ENCODE results near the gene NLRP10.

NLRP10 gene

GRCh38 chr11:7967826-7968225, 2.6 kb upstream of the NLRP10 start:
- Histone ChIP-seq H4K20me1 (ENCODE audit: low read depth, low read length) (no peaks in the 10 kb centered on the region), H2AFZ (ENCODE audit: low read depth, low read length, severe bottlenecking) (no peak overlapping the region), H3K9ac (ENCODE audit: low read length) (no peak overlapping the region), H3F3A (ENCODE audit: insufficient read depth) (no peaks in the 10 kb centered on the region), H3K27ac (ENCODE audit: low read depth, low read length) (no peak overlapping the region), H3K4me3 (ENCODE audit: insufficient read depth, low read length, poor library complexity, severe bottlenecking) (no peak overlapping the region), H3K9me2 (replicated peaks; ENCODE audit: insufficient read depth, low read length) (no peaks in the 10 kb centered on the region), H3K27me3 (ENCODE audit: low read length) (no peaks in the 10 kb centered on the region), H3K36me3 (ENCODE audit: low read length) (no peaks in the 10 kb centered on the region), H3K79me2 (ENCODE audit: insufficient read depth, low read length) (no peaks in the 10 kb centered on the region), H3K4me2 (ENCODE audit: low read depth, low read length, poor library complexity, severe bottlenecking) (no peak overlapping the region), H3K9me3 (ENCODE audit: insufficient read depth, low read length) (no peaks in the 10 kb centered on the region)
- TF ChIP-seq EZH2phosphoT487 (conservative IDR thresholded peaks at IDR 0.05; ENCODE audit: low read length): no peak
- no peak for TF ChIP-seq CTCF (IDR thresholded peaks at IDR 0.05; ENCODE audit: insufficient read depth, low read length, poor library complexity, severe bottlenecking)

DNA sequence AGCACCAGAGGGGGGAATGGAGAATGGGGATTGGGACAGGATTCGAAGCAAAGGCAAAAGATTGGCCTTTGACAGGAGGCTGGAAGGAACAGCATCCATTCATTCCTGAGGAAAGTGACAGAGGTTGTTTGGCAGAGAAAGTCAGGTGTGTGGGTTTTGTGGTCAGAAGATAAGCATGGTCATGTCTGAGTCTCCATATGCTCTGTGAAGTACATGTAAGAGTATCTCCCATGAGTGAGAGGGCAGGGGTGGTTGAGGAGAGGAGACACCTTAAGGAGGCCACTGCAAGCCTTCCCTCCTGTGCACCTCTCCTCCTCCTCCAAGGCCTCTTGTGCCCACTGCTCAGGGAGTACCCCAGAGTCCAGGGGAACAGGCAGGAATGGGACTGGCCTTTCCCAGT, 1.9 kb upstream of the NLRP10 start:
- Histone ChIP-seq H3K9me2 (replicated peaks; ENCODE audit: insufficient read depth, low read length) (no peaks in the 10 kb centered on the region), H3K79me2 (ENCODE audit: insufficient read depth, low read length) (no peaks in the 10 kb centered on the region), H3K27me3 (ENCODE audit: low read length) (no peaks in the 10 kb centered on the region), H3K9ac (ENCODE audit: low read length) (no peak overlapping the region), H3K4me2 (ENCODE audit: low read depth, low read length, poor library complexity, severe bottlenecking) (no peak overlapping the region), H3K9me3 (ENCODE audit: insufficient read depth, low read length) (no peaks in the 10 kb centered on the region), H3K4me3 (ENCODE audit: insufficient read depth, low read length, poor library complexity, severe bottlenecking) (no peak overlapping the region), H3F3A (ENCODE audit: insufficient read depth) (no peaks in the 10 kb centered on the region), H3K27ac (ENCODE audit: low read depth, low read length) (no peak overlapping the region), H3K36me3 (ENCODE audit: low read length) (no peaks in the 10 kb centered on the region), H4K20me1 (ENCODE audit: low read depth, low read length) (no peaks in the 10 kb centered on the region), H2AFZ (ENCODE audit: low read depth, low read length, severe bottlenecking) (no peak overlapping the region)
- TF ChIP-seq EZH2phosphoT487 (conservative IDR thresholded peaks at IDR 0.05; ENCODE audit: low read length) (no peak), CTCF (IDR thresholded peaks at IDR 0.05; ENCODE audit: insufficient read depth, low read length, poor library complexity, severe bottlenecking) (no peak)

GRCh38 chr11:7964873-7965272, 374 bp downstream of the NLRP10 start:
- H3K9me2 ChIP-seq (replicated peaks; ENCODE audit: insufficient read depth, low read length): no peaks in the 10 kb centered on the region
- H3K27ac ChIP-seq (ENCODE audit: low read depth, low read length): no peak overlapping the region
- no peak overlapping the region for H3K4me2 ChIP-seq (ENCODE audit: low read depth, low read length, poor library complexity, severe bottlenecking)
- H4K20me1 ChIP-seq (ENCODE audit: low read depth, low read length): no peaks in the 10 kb centered on the region
- H3K9ac ChIP-seq (ENCODE audit: low read length): no peak overlapping the region
- H3F3A ChIP-seq (ENCODE audit: insufficient read depth): no peaks in the 10 kb centered on the region
- no peaks in the 10 kb centered on the region for H3K36me3 ChIP-seq (ENCODE audit: low read length)
- TF ChIP-seq EZH2phosphoT487 (conservative IDR thresholded peaks at IDR 0.05; ENCODE audit: low read length) (no peak), CTCF (IDR thresholded peaks at IDR 0.05; ENCODE audit: insufficient read depth, low read length, poor library complexity, severe bottlenecking) (no peak)
- H2AFZ ChIP-seq (ENCODE audit: low read depth, low read length, severe bottlenecking): no peak overlapping the region
- H3K27me3 ChIP-seq (ENCODE audit: low read length): no peaks in the 10 kb centered on the region
- H3K4me3 ChIP-seq (ENCODE audit: insufficient read depth, low read length, poor library complexity, severe bottlenecking): no peak overlapping the region
- H3K9me3 ChIP-seq (ENCODE audit: insufficient read depth, low read length): no peaks in the 10 kb centered on the region
- no peaks in the 10 kb centered on the region for H3K79me2 ChIP-seq (ENCODE audit: insufficient read depth, low read length)

- Histone ChIP-seq H3K79me2 (ENCODE audit: insufficient read depth, low read length) (no peaks in the 10 kb centered on the region), H3F3A (ENCODE audit: insufficient read depth) (no peaks in the 10 kb centered on the region), H3K4me3 (ENCODE audit: insufficient read depth, low read length, poor library complexity, severe bottlenecking) (no peak overlapping the region), H3K9me2 (replicated peaks; ENCODE audit: insufficient read depth, low read length) (no peaks in the 10 kb centered on the region), H3K9ac (ENCODE audit: low read length) (no peak overlapping the region), H3K9me3 (ENCODE audit: insufficient read depth, low read length) (no peaks in the 10 kb centered on the region), H3K36me3 (ENCODE audit: low read length) (no peaks in the 10 kb centered on the region), H4K20me1 (ENCODE audit: low read depth, low read length) (no peaks in the 10 kb centered on the region), H3K4me2 (ENCODE audit: low read depth, low read length, poor library complexity, severe bottlenecking) (no peak overlapping the region), H3K27me3 (ENCODE audit: low read length) (no peaks in the 10 kb centered on the region), H2AFZ (ENCODE audit: low read depth, low read length, severe bottlenecking) (no peak overlapping the region), H3K27ac (ENCODE audit: low read depth, low read length) (no peak overlapping the region)
- no peak for TF ChIP-seq CTCF (IDR thresholded peaks at IDR 0.05; ENCODE audit: insufficient read depth, low read length, poor library complexity, severe bottlenecking)
- no peak for TF ChIP-seq EZH2phosphoT487 (conservative IDR thresholded peaks at IDR 0.05; ENCODE audit: low read length)
Measured at GRCh38 chr11:7964261-7964660, 986 bp downstream of the NLRP10 start.

Measured in SU-DHL-6 (cell line).